C4-2B (cell line): ENCODE measurements around the gene LAIR2.

Experiments used
- H3K27ac ChIP-seq: fragments of 450-650 bp; 2 replicates; pipeline ENCODE4 v1.5.1; 2017
- ZFX ChIP-seq: fragments of 450-650 bp; IDR thresholded peaks from 2 replicates; pipeline ENCODE4 v1.6.1; 2017
- TF ChIP-seq, protein P1 (sequence below): fragments of 450-650 bp; conservative IDR thresholded peaks from 2 replicates; pipeline ENCODE4 v1.5.1; 2017; ENCODE audit warnings: mild to moderate bottlenecking

Gene LAIR2

DNA sequence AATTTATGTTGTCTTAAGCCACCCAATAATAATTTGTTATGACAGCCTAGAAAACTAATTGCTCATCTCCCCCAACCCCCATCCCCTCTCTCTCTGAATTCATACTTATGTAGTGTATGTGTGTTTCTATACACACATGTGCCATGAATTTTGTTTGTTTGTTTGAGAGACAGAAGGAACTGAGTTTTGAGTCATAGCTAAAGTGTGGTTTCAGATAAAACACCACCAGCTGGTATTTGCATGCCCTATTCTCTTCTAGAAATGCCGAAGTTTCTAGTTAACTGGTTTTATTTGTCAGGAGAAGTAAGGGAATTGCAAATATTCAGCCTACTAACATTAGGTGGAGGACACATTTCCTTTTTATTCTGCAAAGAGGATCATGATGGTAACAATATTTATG lies 53.6 kb downstream of the LAIR2 start:
- TF ChIP-seq, protein P1, sequence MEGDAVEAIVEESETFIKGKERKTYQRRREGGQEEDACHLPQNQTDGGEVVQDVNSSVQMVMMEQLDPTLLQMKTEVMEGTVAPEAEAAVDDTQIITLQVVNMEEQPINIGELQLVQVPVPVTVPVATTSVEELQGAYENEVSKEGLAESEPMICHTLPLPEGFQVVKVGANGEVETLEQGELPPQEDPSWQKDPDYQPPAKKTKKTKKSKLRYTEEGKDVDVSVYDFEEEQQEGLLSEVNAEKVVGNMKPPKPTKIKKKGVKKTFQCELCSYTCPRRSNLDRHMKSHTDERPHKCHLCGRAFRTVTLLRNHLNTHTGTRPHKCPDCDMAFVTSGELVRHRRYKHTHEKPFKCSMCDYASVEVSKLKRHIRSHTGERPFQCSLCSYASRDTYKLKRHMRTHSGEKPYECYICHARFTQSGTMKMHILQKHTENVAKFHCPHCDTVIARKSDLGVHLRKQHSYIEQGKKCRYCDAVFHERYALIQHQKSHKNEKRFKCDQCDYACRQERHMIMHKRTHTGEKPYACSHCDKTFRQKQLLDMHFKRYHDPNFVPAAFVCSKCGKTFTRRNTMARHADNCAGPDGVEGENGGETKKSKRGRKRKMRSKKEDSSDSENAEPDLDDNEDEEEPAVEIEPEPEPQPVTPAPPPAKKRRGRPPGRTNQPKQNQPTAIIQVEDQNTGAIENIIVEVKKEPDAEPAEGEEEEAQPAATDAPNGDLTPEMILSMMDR, result no peak
- TF ChIP-seq ZFX, result no peak
- no peak overlapping the region for H3K27ac ChIP-seq

DNA sequence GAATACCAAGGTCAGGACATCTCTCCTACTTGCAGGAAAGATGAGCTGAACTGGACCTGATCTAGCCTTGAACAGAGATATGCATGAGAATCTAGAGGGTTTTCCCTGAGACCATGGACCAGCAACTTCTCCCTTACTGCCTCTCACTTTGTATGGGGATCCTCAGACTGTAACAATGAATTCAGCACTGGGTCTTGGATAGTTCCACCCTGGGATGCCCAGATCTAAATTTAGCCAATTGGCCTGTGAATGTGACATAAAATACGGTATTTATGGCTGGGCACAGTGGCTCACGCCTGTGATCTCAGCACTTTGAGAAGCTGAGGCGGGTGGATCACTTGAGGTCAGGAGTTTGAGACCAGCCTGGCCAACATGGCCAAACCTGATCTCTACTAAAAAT lies 55.7 kb downstream of the LAIR2 start:
- TF ChIP-seq, protein P1, result no peak
- TF ChIP-seq ZFX, result no peak
- H3K27ac ChIP-seq, result no peak overlapping the region
